ENCODE measurements around the gene TAF3.

GRCh38 chr10:8061274-8062211 is 243.2 kb downstream of the TAF3 start:
- TF ChIP-seq CTCF (IDR thresholded peaks at IDR 0.05) (no peak), EP300 (IDR thresholded peaks at IDR 0.05) (no peak)

Data from stomach (tissue), 4 donors.